GM04504 (cell line): ENCODE data around the gene SPATA2.
"Not testable (repeated sequence)": the region's sequence is repeated elsewhere in the genome, so short reads cannot be mapped to it uniquely, and the experiment has no call there.

ENCODE experiments used
- DNase-seq: peaks from one replicate; pipeline ENCODE4 v3.0.0-alpha.2; 2012; ENCODE audit warnings: low read depth

SPATA2 gene

GRCh38 chr20:49885558-49886332 lies 29.6 kb downstream of the SPATA2 start:
- no peak for DNase-seq

GRCh38 chr20:49883246-49883802 lies 32.0 kb downstream of the SPATA2 start:
- no peak for DNase-seq

GRCh38 chr20:49882171-49882970 lies 33.0 kb downstream of the SPATA2 start:
- DNase-seq, result no peak

- DNase-seq, result no peak
Observed at GRCh38 chr20:49880724-49881445, 34.4 kb downstream of the SPATA2 start.

- no peak for DNase-seq
Observed at GRCh38 chr20:49880177-49880576, 35.2 kb downstream of the SPATA2 start.

GRCh38 chr20:49878977-49879376 lies 36.4 kb downstream of the SPATA2 start:
- DNase-seq, result no peak

- no peak for DNase-seq
Observed at GRCh38 chr20:49877386-49877921, 37.9 kb downstream of the SPATA2 start.

- no peak for DNase-seq
Observed at GRCh38 chr20:49874696-49875095, 40.6 kb downstream of the SPATA2 start.

GRCh38 chr20:49872056-49872455 lies 43.3 kb downstream of the SPATA2 start:
- DNase-seq, result no peak

GRCh38 chr20:49871391-49871948 lies 43.9 kb downstream of the SPATA2 start:
- DNase-seq, result no peak

- no peak for DNase-seq
Observed at GRCh38 chr20:49870261-49870660, 45.1 kb downstream of the SPATA2 start.

- DNase-seq, result no peak
Observed at GRCh38 chr20:49868964-49869363, 46.4 kb downstream of the SPATA2 start.

- DNase-seq, result no peak
Observed at GRCh38 chr20:49868538-49868937, 46.8 kb downstream of the SPATA2 start.

GRCh38 chr20:49867453-49868215 lies 47.7 kb downstream of the SPATA2 start:
- no peak for DNase-seq

- DNase-seq, result peak; percentile 90
Observed at GRCh38 chr20:49866051-49866450, 49.3 kb downstream of the SPATA2 start.

- peak; percentile 77 for DNase-seq
Observed at GRCh38 chr20:49865559-49865958, 49.8 kb downstream of the SPATA2 start.

GRCh38 chr20:49863666-49864065 lies 51.7 kb downstream of the SPATA2 start:
- DNase-seq, result no peak

- no peak for DNase-seq
Observed at GRCh38 chr20:49862607-49863200, 52.6 kb downstream of the SPATA2 start.

GRCh38 chr20:49861232-49861631 lies 54.1 kb downstream of the SPATA2 start:
- DNase-seq, result not testable (repeated sequence)

- no peak for DNase-seq
Observed at GRCh38 chr20:49859807-49860206, 55.5 kb downstream of the SPATA2 start.

- DNase-seq, result no peak
Observed at GRCh38 chr20:49859011-49859410, 56.3 kb downstream of the SPATA2 start.
